ENCODE results near the gene OLIG1.

DNA sequence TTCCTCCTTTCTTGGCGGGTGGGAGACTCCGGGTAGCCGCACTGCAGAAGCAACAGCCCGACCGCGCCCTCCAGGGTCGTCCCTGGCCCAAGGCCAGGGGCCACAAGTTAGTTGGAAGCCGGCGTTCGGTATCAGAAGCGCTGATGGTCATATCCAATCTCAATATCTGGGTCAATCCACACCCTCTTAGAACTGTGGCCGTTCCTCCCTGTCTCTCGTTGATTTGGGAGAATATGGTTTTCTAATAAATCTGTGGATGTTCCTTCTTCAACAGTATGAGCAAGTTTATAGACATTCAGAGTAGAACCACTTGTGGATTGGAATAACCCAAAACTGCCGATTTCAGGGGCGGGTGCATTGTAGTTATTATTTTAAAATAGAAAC is 41.7 kb upstream of the OLIG1 start:
- TF ChIP-seq, protein P1, sequence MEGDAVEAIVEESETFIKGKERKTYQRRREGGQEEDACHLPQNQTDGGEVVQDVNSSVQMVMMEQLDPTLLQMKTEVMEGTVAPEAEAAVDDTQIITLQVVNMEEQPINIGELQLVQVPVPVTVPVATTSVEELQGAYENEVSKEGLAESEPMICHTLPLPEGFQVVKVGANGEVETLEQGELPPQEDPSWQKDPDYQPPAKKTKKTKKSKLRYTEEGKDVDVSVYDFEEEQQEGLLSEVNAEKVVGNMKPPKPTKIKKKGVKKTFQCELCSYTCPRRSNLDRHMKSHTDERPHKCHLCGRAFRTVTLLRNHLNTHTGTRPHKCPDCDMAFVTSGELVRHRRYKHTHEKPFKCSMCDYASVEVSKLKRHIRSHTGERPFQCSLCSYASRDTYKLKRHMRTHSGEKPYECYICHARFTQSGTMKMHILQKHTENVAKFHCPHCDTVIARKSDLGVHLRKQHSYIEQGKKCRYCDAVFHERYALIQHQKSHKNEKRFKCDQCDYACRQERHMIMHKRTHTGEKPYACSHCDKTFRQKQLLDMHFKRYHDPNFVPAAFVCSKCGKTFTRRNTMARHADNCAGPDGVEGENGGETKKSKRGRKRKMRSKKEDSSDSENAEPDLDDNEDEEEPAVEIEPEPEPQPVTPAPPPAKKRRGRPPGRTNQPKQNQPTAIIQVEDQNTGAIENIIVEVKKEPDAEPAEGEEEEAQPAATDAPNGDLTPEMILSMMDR (IDR thresholded peaks at IDR 0.05; ENCODE audit: low read depth, low read length, poor library complexity, severe bottlenecking), result no peak
- TF ChIP-seq EZH2phosphoT487 (IDR thresholded peaks at IDR 0.05; ENCODE audit: borderline replicate concordance, low read length), result no peak

Measured in DOHH2 (cell line).